ENCODE measurements around the gene ANKRA2. TPM values are rescaled to one million over a fixed set of nuclear protein-coding genes. Genes with fewer than 3 reads are reported as not detected.

ANKRA2 gene
- total and polyA plus RNA-seq, 2 donors (not counting 3 experiments of a cell fraction or from before 2014, with no cell fraction given) = 8.6 to 19.5 TPM

GRCh38 chr5:73606206-73606753 lies 40.8 kb upstream of the ANKRA2 start:
- H3K4me2 ChIP-seq (ENCODE audit: insufficient read depth, low read length) = peak overlapping the region; percentile 64
- POLR2A ChIA-PET = no interaction called here
- H3K27ac ChIP-seq (ENCODE audit: insufficient read depth, low read depth, low read length) = peak overlapping the region; percentile 84
- H3K9ac ChIP-seq (replicated peaks; ENCODE audit: extremely low read depth, insufficient read depth, low read length) = peak overlapping the region; percentile 34
- peaks cover 46% of the 10 kb centered on the region for H3K4me1 ChIP-seq (ENCODE audit: control insufficient read depth, extremely low read depth, insufficient read depth, low read length)
- no peaks in the 10 kb centered on the region for H3K79me2 ChIP-seq (ENCODE audit: control insufficient read depth, insufficient read depth, low read length)
- TF ChIP-seq GATA2 (IDR thresholded peaks at IDR 0.05; ENCODE audit: insufficient read depth, insufficient read length, low read depth, low read length) = no peak
- no peak for TF ChIP-seq CTCF (IDR thresholded peaks at IDR 0.05; ENCODE audit: extremely low read depth in 1 of 2, insufficient read depth in 1 of 2, low read depth in 1 of 2, low read length in 2 of 2)
- TF ChIP-seq EZH2 (IDR thresholded peaks at IDR 0.05; ENCODE audit: borderline replicate concordance, low read depth, low read length, severe bottlenecking) = no peak
- no peak for TF ChIP-seq JUN (IDR thresholded peaks at IDR 0.05; ENCODE audit: borderline replicate concordance, insufficient read depth, insufficient read length, low read depth)
- TF ChIP-seq POLR2A (IDR thresholded peaks at IDR 0.05; ENCODE audit: low read depth, low read length) = no peak
- no peak for TF ChIP-seq MAX (IDR thresholded peaks at IDR 0.05; ENCODE audit: insufficient read depth, insufficient read length)
- no peak for TF ChIP-seq FOS (IDR thresholded peaks at IDR 0.05; ENCODE audit: borderline replicate concordance, insufficient read depth, low read length)
- no peak for TF ChIP-seq MYC (IDR thresholded peaks at IDR 0.05; ENCODE audit: low read depth, low read length)
- no peak for TF ChIP-seq POLR2AphosphoS5 (IDR thresholded peaks at IDR 0.05; ENCODE audit: insufficient read depth, low read depth, low read length)
- intact Hi-C loops (cut with micrococcal nuclease) = no loop called here
- CTCF ChIA-PET = interaction anchor here (0.8 to 1.3 kb wide), 7 partner anchors 14 to 217 kb away, joined by 3 to 4 read pairs (median 3); no protein-coding TSS in a partner anchor
- H3K27me3 ChIP-seq (ENCODE audit: control insufficient read depth in 2 of 2, insufficient read depth in 2 of 2, low read length in 2 of 2) = no peaks in the 10 kb centered on the region
- no peaks in the 10 kb centered on the region for H4K20me1 ChIP-seq (replicated peaks; ENCODE audit: control insufficient read depth, extremely low read depth, insufficient read depth, low read length)
- peak overlapping the region; percentile 39 for H2AFZ ChIP-seq (ENCODE audit: low read depth, low read length)
- no peaks in the 10 kb centered on the region for H3K9me1 ChIP-seq (replicated peaks; ENCODE audit: control insufficient read depth, extremely low read depth, insufficient read depth, low read length)
- H3K9me3 ChIP-seq (replicated peaks; ENCODE audit: control insufficient read depth, insufficient read depth, low read length) = no peaks in the 10 kb centered on the region
- peak; percentile 70 for FAIRE-seq
- H3K36me3 ChIP-seq (ENCODE audit: control insufficient read depth in 2 of 2, extremely low read depth in 1 of 2, insufficient read depth in 2 of 2, low read length in 2 of 2) = no peaks in the 10 kb centered on the region
- no peak for DNase-seq (ENCODE audit: low read depth, low spot score)
- no TSS peak for BruUV-seq (replicated peaks)
- dilution Hi-C loops (cut with MboI; ENCODE audit: extremely low pct_ligation_motif_present, low sequenced_read_pairs) = no loop called here
- no peak overlapping the region for H3K4me3 ChIP-seq (replicated peaks in 1 of 3; ENCODE audit: insufficient read depth in 1 of 3, low read depth in 1 of 3, low read length in 3 of 3)
